PC-3 (cell line): Measurements from ENCODE around the gene SOX18. TPM values are rescaled to one million over a fixed set of nuclear protein-coding genes. Genes with fewer than 3 reads are reported as not detected.

ENCODE experiments used
- ATAC-seq: fragments of 200-7000 bp; cut with Tn5 transposase; 2 replicates; pipeline ENCODE4 v1.9.1; 2020; ENCODE audit warnings: mild to moderate bottlenecking, moderate library complexity
- BruUV-seq: library from RNA; stranded (reverse); fragments of 400-500 nt; replicated peaks from 2 replicates; lab custom pipeline; 2021; lab: Mats Ljungman, UMichigan
- CTCF ChIA-PET: fragments of 300-600 bp; sonication (Branson Sonifier 250); formaldehyde crosslinking; loops from one replicate; lab custom pipeline; 2022; ENCODE audit warnings: antibody characterized with exemption; lab: Charles Lee
- POLR2A ChIA-PET: fragments of 300-600 bp; sonication (Branson Sonifier 250); formaldehyde crosslinking; loops from one replicate; lab custom pipeline; 2022; ENCODE audit warnings: antibody characterized with exemption; ENCODE audit not compliant: unreplicated experiment; lab: Charles Lee
- DNase-seq: peaks from one replicate; pipeline ENCODE4 v3.0.0-alpha.2; 2015
- H2AFZ ChIP-seq: fragments of 300-600 bp; sonication (generic); 2 replicates; pipeline ENCODE4 v1.6.0; 2016; ENCODE audit warnings: antibody characterized with exemption, low read length
- H3F3A ChIP-seq: fragments of 300-600 bp; sonication (generic); one replicate; pipeline ENCODE4 v1.6.0; 2017; ENCODE audit warnings: antibody characterized with exemption, low read length, control low read depth, mild to moderate bottlenecking; ENCODE audit not compliant: unreplicated experiment
- H3K27ac ChIP-seq: fragments of 300-600 bp; sonication (generic); 2 replicates; pipeline ENCODE4 v1.5.1; 2016; ENCODE audit warnings: mild to moderate bottlenecking, low read length
- H3K27me3 ChIP-seq: fragments of 300-600 bp; sonication (generic); 2 replicates; pipeline ENCODE4 v1.6.1; 2016; ENCODE audit warnings: low read length, mixed read lengths
- H3K36me3 ChIP-seq: fragments of 300-600 bp; sonication (generic); 2 replicates; pipeline ENCODE4 v1.6.1; 2016; ENCODE audit warnings: low read depth, mixed run types, low read length, mixed read lengths
- H3K4me1 ChIP-seq: fragments of 300-600 bp; sonication (generic); 2 replicates; pipeline ENCODE4 v1.5.1; 2016; ENCODE audit warnings: low read length; ENCODE audit not compliant: insufficient read depth
- H3K4me2 ChIP-seq: fragments of 300-600 bp; sonication (generic); 2 replicates; pipeline ENCODE4 v1.6.0; 2016; ENCODE audit warnings: low read length
- H3K4me3 ChIP-seq: fragments of 300-600 bp; sonication (generic); 2 replicates; pipeline ENCODE4 v1.5.1; 2016; ENCODE audit warnings: mild to moderate bottlenecking, low read length, mixed read lengths
- H3K79me2 ChIP-seq: fragments of 300-600 bp; sonication (generic); 2 replicates; pipeline ENCODE4 v1.6.1; 2017; ENCODE audit warnings: low read length, mixed read lengths
- H3K9ac ChIP-seq: fragments of 300-600 bp; sonication (generic); 2 replicates; pipeline ENCODE4 v1.6.0; 2016; ENCODE audit warnings: mild to moderate bottlenecking, low read length
- H3K9me2 ChIP-seq: fragments of 300-600 bp; sonication (generic); replicated peaks from 2 replicates; pipeline ENCODE4 v1.6.1; 2016; ENCODE audit warnings: mixed run types, low read length, mixed read lengths
- H3K9me3 ChIP-seq: fragments of 300-600 bp; sonication (generic); 2 replicates; pipeline ENCODE4 v1.6.1; 2016; ENCODE audit warnings: low read length, mixed read lengths
- H4K20me1 ChIP-seq: fragments of 300-600 bp; sonication (generic); 2 replicates; pipeline ENCODE4 v1.6.1; 2016; ENCODE audit warnings: low read length, mixed read lengths
- EZH2 ChIP-seq: fragments of 300-600 bp; sonication (generic); IDR thresholded peaks from one replicate; pipeline ENCODE4 v1.6.1; 2017; ENCODE audit warnings: antibody characterized with exemption, mild to moderate bottlenecking, low read length; ENCODE audit not compliant: unreplicated experiment
- EZH2phosphoT487 ChIP-seq: fragments of 300-600 bp; sonication (generic); IDR thresholded peaks from 2 replicates; pipeline ENCODE4 v1.6.1; 2018; ENCODE audit warnings: mild to moderate bottlenecking, antibody characterized with exemption, low read length, borderline replicate concordance
- intact Hi-C: fragments of 100-400 bp; cut with micrococcal nuclease; formaldehyde crosslinking; loops from 2 replicates; pipeline ENCODE4 v1.9.0; 2023
- total RNA-seq: library from RNA; depleted of rRNA; stranded (reverse); fragments of >200 nt; gene quantifications from 2 replicates; pipeline ENCODE4 v1.2.3, GENCODE V29; 2014
- TF ChIP-seq, protein P1 (sequence below): fragments of 300-600 bp; sonication (generic); conservative IDR thresholded peaks from 2 replicates; pipeline ENCODE4 v1.5.1; 2017; ENCODE audit warnings: antibody characterized with exemption, low read depth, mild to moderate bottlenecking, low read length

SOX18 gene
- total RNA-seq, 1 experiment from 2014 or later, result 1.5 TPM

DNA sequence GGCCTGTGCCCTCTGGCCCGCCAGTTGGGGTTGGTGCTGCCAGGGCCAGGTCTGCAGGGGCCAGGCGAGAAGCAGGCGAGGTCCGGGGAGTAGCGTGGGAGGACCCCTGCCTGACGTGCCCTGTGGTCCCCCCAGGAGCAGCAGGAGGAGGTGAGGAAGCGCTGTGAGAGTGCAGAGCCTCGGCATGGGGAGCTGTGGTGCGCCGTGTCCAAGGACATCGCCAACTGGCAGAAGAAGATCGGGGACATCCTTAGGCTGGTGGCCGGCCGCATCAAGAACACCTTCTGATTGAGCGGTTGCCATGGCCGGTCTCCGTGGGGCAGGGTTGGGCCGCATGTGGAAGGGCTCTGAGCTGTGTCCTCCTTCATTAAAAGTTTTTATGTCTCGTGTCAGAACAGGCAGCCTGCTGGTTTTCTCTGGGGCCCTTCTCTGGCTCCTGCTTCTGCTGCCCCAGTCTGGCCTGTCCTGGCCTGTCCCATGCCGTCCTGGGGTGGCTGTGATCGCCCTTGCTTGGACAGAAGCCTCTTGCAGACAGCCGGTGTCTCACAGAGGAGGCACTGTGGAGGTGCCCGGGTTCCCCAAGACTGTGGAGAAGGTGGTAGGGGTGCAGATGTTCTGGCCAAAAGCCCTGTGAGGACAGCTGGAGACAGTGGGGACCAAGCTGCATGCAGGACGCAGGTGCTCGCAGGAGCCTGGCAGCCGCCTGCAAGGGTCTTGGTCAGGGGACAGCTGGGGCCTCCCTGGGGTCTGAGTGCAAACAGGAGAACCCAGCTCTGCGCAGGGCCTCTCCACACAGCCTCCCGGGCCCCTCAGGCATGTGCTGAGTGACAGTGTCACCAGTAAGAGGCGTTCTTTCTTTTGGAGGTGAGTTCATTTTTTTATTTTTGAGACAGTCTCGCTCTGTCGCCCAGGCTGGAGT lies 16.5 kb downstream of the SOX18 start:
- TF ChIP-seq EZH2 (no peak), EZH2phosphoT487 (no peak)
- TF ChIP-seq, protein P1, sequence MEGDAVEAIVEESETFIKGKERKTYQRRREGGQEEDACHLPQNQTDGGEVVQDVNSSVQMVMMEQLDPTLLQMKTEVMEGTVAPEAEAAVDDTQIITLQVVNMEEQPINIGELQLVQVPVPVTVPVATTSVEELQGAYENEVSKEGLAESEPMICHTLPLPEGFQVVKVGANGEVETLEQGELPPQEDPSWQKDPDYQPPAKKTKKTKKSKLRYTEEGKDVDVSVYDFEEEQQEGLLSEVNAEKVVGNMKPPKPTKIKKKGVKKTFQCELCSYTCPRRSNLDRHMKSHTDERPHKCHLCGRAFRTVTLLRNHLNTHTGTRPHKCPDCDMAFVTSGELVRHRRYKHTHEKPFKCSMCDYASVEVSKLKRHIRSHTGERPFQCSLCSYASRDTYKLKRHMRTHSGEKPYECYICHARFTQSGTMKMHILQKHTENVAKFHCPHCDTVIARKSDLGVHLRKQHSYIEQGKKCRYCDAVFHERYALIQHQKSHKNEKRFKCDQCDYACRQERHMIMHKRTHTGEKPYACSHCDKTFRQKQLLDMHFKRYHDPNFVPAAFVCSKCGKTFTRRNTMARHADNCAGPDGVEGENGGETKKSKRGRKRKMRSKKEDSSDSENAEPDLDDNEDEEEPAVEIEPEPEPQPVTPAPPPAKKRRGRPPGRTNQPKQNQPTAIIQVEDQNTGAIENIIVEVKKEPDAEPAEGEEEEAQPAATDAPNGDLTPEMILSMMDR, result no peak
- no peak overlapping the region for H3K9ac ChIP-seq
- no peak overlapping the region for H3K4me3 ChIP-seq
- DNase-seq (no peak), ATAC-seq (no peak)
- no peak overlapping the region for H2AFZ ChIP-seq
- no peaks in the 10 kb centered on the region for H3F3A ChIP-seq
- no TSS peak for BruUV-seq
- no peaks in the 10 kb centered on the region for H3K27me3 ChIP-seq
- H3K9me3 ChIP-seq, result no peaks in the 10 kb centered on the region
- intact Hi-C loops, result no loop called here
- POLR2A ChIA-PET, result no interaction called here
- no peaks in the 10 kb centered on the region for H3K9me2 ChIP-seq
- CTCF ChIA-PET, result no interaction called here
- H4K20me1 ChIP-seq, result no peaks in the 10 kb centered on the region
- H3K79me2 ChIP-seq, result no peaks in the 10 kb centered on the region
- peaks cover 13% of the 10 kb centered on the region; the same call in 1 of the 2 replicates for H3K36me3 ChIP-seq
- H3K4me1 ChIP-seq, result no peaks in the 10 kb centered on the region
- H3K27ac ChIP-seq, result no peak overlapping the region
- no peak overlapping the region for H3K4me2 ChIP-seq

DNA sequence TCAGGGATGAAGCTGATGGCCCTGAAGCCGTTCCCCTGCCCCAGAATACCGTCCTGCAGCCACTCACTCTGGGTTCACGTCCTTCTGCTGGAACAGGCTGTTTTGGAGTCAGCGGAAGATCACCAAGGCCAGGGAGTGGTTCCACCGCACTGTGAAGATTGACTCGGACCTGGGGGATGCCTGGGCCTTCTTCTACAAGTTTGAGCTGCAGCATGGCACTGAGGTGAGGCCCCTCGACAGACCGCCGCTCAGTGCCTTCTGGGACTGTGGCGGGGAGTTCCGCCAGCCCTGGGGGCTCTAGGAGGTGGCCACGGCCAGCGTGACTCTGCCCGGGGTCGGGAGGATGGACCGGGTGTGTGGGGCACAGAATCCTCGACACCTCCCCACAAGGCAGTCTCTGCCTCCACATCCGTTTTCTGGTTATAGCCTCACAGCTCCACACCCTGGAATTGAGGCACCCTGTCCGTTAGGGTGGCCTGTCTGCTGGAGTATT lies 17.6 kb downstream of the SOX18 start:
- Histone ChIP-seq H4K20me1 (no peaks in the 10 kb centered on the region), H3K79me2 (no peaks in the 10 kb centered on the region), H3K9me3 (no peaks in the 10 kb centered on the region), H3K9me2 (no peaks in the 10 kb centered on the region), H3K27me3 (no peaks in the 10 kb centered on the region), H3F3A (no peaks in the 10 kb centered on the region), H3K4me3 (no peak overlapping the region), H3K27ac (no peak overlapping the region), H3K9ac (no peak overlapping the region), H3K4me1 (no peaks in the 10 kb centered on the region), H3K4me2 (no peak overlapping the region), H3K36me3 (peaks cover 23% of the 10 kb centered on the region), H2AFZ (no peak overlapping the region)
- ChIA-PET POLR2A (no interaction called here), CTCF (no interaction called here)
- TF ChIP-seq EZH2phosphoT487 (no peak), EZH2 (no peak)
- TF ChIP-seq, protein P1, result no peak
- DNase-seq (no peak), ATAC-seq (no peak)
- intact Hi-C loops, result no loop called here
- no TSS peak for BruUV-seq
